H54 (cell line): ENCODE measurements around the gene GRIN2A.

ENCODE experiments used
- DNase-seq: peaks from one replicate; pipeline ENCODE4 v3.0.0; 2011; ENCODE audit warnings: low spot score, mixed read lengths; ENCODE audit not compliant: insufficient read length
- FAIRE-seq: peaks from 3 replicates; lab custom pipeline; 2011; peaks lifted over from hg19 to GRCh38; lab: Jason Lieb, UNC
- POLR2A ChIP-seq: IDR thresholded peaks from 2 replicates; pipeline ENCODE4 v1.6.1; 2011; ENCODE audit warnings: low read depth, mild to moderate bottlenecking, low read length

The GRIN2A gene

DNA sequence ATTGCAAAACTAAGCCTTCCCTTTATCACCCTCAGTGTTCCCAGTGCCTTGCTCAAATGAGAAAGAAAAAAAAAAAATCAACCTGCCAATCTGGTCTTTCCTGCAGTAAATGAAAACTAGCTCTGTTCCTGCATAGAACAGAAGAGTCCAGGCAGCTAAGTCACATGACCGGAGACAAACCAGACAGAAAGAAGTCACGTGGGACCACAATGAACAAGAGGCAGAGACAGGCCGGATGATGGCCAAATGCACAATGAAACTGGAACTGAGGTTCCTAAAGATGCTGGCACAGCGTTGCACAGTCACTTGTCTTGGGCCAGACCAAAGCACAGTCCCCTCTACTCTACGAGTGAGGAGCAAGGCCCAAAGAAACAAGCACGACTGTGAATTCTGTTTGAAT, 172.5 kb downstream of the GRIN2A start:
- no peak for FAIRE-seq

DNA sequence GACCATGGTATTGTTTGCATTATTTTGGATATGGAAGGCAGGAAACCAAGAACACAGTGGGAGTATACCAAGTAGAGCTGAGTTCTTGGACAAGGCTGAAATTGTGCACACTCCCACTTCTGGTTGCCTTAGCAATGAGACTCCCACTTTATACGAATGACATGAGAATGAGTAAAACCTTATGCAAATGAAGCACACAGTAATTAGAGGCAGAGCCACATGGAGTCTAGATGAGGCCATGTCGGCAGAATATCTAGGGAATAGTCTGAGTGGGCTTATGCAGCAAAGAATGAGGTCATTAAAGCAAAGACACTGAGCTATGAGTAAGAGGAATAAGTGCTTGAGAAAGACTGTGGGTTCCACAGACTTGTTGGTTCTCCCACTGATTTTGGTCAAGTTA, 178.7 kb downstream of the GRIN2A start:
- FAIRE-seq (no peak), DNase-seq (no peak)
- TF ChIP-seq POLR2A, result no peak

More for the DNA sequence above, 172.5 kb downstream of the GRIN2A start:
- TF ChIP-seq POLR2A, result no peak
- no peak for DNase-seq

- FAIRE-seq (no peak), DNase-seq (no peak)
- no peak for TF ChIP-seq POLR2A
Measured at GRCh38 chr16:10001258-10001775, 180.9 kb downstream of the GRIN2A start.

DNA sequence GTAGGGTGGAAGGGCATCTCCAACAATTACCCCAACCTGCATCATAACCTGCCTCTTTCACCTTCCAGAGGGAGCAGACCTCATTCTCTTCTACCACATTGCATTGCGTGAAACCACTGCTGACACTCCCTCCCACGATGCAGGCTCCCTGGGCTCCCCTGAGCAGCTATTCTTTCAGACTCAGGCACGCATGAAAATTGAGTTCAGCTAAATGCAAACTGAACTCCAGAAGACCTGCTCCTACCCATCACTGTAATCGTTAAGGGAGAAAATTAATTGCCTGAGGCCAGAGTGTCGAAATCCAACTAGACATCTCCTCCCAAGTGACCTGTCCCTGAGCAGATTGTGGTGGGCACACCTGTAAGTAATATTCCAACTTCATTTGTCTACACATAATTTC, 186.0 kb downstream of the GRIN2A start:
- DNase-seq (no peak), FAIRE-seq (no peak)
- no peak for TF ChIP-seq POLR2A

DNA sequence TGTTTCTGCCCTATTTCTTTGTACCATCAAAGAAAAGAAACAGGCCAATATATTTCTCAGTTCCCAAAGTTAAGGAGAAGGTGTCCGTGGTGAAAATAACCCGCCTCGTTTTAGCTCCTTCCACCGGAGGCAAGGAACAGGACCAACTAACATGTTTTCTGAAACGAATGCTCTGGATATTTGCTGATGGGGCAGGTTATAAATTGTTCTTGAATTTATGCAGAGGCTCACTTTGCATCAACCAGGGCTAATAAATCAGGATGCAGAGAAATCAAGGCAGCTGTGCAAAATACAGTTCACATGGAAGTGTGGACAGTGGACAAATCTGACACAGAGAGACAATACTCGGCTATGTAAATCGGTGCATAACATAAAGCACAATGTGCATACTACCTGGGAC, 189.8 kb downstream of the GRIN2A start:
- no peak for FAIRE-seq
- no peak for DNase-seq
- TF ChIP-seq POLR2A, result no peak

- FAIRE-seq, result no peak
- TF ChIP-seq POLR2A, result no peak
Measured at GRCh38 chr16:9980981-9981380, 201.2 kb downstream of the GRIN2A start.

DNA sequence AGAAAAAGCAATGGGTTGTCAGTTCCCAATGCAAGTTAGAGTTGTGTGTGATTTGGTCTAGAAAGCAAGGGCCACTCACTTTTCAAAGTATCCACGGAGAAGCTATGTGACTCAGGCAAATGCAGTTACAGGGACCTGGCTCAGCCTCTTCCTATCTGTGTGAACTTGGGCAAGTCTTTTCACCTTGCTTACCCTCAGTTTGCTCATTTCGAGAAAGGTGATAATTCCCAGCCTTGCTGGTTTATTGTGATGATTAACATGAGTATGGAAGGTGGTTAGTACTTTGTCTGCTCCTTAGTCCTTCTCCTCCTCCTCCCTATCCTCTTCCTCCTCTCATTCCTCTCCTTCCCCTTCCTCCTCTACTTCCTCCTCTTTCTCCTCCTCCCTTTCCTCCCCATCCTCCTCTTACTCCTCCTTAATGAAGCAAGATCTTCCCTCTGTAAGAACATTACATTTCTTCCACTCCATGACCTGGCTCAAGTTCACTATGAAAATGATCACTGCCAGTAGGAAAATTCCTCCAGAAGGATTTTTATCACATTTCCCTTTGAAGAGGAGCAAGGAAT, 204.0 kb downstream of the GRIN2A start:
- FAIRE-seq (no peak), DNase-seq (no peak)
- no peak for TF ChIP-seq POLR2A

More at GRCh38 chr16:9980981-9981380, 201.2 kb downstream of the GRIN2A start:
- DNase-seq, result no peak

- TF ChIP-seq POLR2A, result no peak
- FAIRE-seq (no peak), DNase-seq (no peak)
Measured at GRCh38 chr16:9977333-9977897, 204.8 kb downstream of the GRIN2A start.

DNA sequence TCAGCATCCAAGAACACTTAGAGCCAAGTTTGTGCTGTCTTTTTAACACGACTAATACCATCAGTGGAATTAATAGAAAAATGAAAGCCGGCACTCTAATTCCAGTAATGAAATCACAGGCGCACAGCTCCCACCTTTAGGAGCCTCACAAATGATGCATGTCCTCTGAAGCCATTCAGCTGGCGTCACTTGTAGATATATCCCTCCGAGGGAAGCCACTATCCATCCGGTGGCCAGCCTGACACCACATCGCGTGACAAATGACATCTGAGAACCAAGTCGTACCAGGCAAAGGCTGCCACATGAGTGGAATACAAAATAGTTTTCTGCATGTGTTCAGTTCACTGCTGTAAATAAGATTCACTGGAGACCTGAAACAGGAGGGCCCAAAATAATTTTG, 205.6 kb downstream of the GRIN2A start:
- FAIRE-seq, result no peak
- no peak for DNase-seq
- no peak for TF ChIP-seq POLR2A

DNA sequence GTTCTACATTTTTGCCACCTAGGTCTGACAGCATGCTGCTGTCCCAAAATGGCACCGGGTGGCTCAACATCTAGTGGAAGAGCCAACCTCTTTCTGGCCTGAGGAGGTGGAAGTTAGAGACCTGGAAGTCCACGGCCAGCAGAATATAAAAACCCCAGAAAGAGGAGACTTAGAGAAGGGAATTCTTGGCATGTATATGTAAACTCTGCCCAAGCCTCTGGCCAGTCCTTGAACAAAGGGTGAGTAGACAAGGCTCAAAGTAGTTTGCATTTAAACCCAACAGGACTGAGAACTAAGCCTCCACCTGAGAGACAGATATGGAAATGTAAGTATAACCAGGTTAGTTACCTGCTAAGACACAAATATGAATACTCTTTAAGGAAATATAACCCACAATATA, 210.3 kb downstream of the GRIN2A start:
- no peak for TF ChIP-seq POLR2A
- DNase-seq, result no peak
- no peak for FAIRE-seq

GRCh38 chr16:9970796-9971195, 211.4 kb downstream of the GRIN2A start:
- no peak for FAIRE-seq
- no peak for TF ChIP-seq POLR2A
- no peak for DNase-seq

DNA sequence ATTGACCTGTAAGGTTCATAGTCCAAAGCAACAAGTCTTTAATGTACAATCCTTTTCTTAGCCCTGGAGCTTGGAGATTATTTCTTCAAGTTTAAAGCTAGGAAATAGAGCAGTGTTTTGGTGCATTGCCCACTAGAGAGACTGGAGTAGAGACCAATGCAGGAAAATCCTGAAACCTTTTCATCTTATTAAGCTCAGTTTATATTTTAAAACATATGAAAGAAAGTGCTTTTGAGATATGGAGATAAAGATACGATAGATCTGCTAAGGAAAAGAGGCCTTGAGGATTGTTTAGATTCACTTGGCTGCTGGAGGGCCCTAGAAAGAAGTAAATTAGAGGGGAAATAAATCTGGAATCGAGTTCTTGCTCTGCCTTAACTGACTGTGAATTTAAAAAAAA, 212.0 kb downstream of the GRIN2A start:
- no peak for FAIRE-seq
- no peak for DNase-seq
- TF ChIP-seq POLR2A, result no peak

DNA sequence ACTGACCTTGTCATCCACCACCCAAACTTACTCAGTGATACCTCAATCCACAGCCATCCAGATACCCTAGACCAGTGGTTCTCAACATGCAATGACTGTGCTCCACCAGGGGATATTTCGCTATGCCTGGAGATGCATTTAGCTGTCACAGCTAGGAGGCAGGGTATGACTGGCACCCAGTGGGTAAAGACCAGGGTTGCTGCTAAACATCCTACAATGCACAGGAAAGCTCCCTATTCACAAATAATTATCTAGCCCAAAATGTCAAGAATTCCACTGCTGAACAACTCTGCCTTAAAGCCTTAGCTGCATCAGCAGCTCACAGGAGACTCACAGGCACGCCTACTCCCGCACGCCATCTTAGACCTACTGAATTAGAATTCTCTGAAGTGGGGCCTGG, 212.6 kb downstream of the GRIN2A start:
- no peak for TF ChIP-seq POLR2A
- DNase-seq, result no peak
- no peak for FAIRE-seq

GRCh38 chr16:9966569-9967157, 215.6 kb downstream of the GRIN2A start:
- no peak for TF ChIP-seq POLR2A
- DNase-seq (no peak), FAIRE-seq (no peak)

GRCh38 chr16:9965079-9965478, 217.1 kb downstream of the GRIN2A start:
- DNase-seq, result no peak
- FAIRE-seq, result no peak
- TF ChIP-seq POLR2A, result no peak
